NB4 (cell line): ENCODE results near the gene NFIB.

Experiments
- TF ChIP-seq, protein P1 (sequence below): IDR thresholded peaks from one replicate; pipeline ENCODE4 v1.5.1; 2012; ENCODE audit warnings: low read depth, low read length
- TF ChIP-seq, protein P2 (sequence below): IDR thresholded peaks from 2 replicates; pipeline ENCODE4 v1.6.1; 2011; ENCODE audit warnings: low read depth, low read length

DNA sequence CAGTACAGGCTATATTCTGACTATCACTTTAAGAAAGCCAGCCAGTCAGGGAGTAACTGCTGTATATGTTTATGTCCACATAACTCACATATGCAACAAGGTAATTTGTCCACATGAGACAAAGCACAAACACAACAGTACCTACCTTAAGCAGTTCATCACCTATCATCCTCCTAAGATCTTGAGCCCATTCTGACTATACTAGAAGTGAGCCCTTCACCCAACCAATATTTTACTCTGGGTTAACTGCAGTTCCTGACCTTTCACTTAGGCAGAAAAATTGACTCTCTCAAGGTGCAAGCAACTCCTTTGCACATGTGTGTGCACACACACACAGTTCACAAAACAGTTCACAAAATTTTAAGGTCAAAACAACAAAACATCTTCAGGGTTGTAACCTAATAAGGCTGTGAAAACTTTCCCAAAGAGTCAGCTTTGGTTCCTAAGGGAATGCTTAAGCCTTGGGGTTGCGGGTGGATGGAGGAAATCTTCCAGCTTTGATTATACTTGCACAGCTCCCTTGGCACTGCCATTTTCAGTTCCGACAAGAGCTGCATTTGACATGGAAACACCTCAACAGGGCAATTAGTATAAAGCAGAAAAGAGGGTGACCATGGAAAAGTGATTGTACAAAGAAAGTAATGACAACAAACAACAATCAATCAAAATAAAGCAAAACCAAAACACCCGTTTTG is 215.3 kb downstream of the NFIB start:
- TF ChIP-seq, protein P1, sequence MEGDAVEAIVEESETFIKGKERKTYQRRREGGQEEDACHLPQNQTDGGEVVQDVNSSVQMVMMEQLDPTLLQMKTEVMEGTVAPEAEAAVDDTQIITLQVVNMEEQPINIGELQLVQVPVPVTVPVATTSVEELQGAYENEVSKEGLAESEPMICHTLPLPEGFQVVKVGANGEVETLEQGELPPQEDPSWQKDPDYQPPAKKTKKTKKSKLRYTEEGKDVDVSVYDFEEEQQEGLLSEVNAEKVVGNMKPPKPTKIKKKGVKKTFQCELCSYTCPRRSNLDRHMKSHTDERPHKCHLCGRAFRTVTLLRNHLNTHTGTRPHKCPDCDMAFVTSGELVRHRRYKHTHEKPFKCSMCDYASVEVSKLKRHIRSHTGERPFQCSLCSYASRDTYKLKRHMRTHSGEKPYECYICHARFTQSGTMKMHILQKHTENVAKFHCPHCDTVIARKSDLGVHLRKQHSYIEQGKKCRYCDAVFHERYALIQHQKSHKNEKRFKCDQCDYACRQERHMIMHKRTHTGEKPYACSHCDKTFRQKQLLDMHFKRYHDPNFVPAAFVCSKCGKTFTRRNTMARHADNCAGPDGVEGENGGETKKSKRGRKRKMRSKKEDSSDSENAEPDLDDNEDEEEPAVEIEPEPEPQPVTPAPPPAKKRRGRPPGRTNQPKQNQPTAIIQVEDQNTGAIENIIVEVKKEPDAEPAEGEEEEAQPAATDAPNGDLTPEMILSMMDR = no peak
- TF ChIP-seq, protein P2, sequence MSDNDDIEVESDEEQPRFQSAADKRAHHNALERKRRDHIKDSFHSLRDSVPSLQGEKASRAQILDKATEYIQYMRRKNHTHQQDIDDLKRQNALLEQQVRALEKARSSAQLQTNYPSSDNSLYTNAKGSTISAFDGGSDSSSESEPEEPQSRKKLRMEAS = no peak
